GM21360 (cell line): ENCODE results near the gene PRSS12.
"Not testable (repeated sequence)": the region's sequence is repeated elsewhere in the genome, so short reads cannot be mapped to it uniquely, and the experiment has no call there.

Source experiments
- ATAC-seq: cut with Tn5 transposase; IDR thresholded peaks from one replicate; pipeline ENCODE4 v1.9.1; 2021; ENCODE audit warnings: mild to moderate bottlenecking, moderate library complexity; ENCODE audit not compliant: unreplicated experiment

The PRSS12 gene

DNA sequence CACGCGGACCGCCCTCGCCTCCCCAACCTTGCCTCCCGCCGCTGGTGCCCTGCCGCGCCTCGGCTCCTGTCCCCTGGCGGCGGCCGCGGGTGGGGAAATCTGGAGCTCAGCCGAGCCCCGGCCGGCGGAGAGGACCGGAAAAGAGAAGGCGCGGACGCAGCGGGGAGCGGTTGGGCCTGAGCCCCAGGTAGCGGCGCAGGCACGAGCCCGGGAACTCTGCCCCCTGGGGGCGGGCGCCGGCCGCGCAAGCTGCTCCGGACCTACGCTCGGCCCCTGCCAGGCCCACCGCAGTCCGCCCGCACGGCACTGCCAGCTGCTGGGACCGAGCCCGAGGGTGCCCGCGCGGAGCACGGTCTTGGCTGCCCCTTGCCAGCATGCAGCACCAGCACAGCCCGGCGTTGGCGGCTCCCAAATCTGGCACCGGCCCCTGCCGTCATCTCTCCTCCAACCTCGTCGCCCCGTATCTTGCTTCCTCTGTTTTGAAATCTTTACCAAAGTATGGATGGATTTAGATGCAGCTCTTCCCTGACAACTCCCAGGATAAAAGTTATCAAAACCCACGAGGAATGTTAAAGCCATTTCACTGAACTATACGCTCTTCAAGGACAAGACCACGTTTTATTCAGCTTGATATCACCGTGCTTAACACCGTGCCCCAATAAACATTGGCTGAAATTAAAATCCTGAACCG is at the start of gene PRSS12:
Gene PRSS12, minus strand, starts transcription at position 161 of the 691 bp plus-strand sequence. CDS start 283 bp downstream, outside the sequence.
- peak; percentile 99 for ATAC-seq

DNA sequence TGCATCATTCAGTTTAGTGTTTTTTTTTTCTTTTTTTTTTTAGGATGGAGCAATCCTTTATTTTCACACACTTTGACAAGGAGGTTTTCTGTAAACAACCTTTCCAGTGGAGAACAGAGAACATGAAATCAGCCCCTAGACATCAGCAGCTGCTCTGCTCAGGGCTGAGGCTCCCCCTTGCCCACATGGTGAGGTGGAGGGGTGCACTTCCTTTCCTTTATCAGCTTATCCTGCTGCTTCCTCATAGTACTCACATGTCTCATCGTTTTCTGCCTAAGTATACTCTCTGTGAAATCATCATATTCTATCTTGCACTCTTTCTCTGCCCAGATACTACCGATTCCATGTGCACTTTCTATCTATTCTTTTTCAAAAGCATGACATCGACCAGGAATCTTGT is 47.6 kb upstream of the PRSS12 start:
- no peak for ATAC-seq

GRCh38 chr4:118399883-118400282 is 47.1 kb upstream of the PRSS12 start:
- not testable (repeated sequence) for ATAC-seq

- ATAC-seq, result peak; percentile 90
These were observed 45.7 kb upstream of the PRSS12 start for GRCh38 chr4:118398226-118399090.

DNA sequence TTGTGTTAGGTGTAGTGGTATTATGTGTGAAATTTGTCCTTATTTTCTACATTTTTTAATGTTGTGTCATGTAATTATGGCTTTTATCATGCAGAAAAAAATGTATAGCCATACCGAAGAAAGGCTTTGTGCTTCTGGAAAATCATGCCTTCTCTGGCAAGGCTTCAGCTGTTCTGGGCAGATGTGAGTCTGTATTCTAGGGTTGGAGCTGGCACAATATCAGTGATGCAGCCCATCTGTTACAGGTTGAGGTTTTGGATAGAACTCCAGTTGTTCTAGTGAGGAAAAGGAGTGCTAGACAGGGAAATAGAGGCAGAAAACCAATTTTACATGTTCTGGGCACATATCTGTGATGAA is 44.8 kb upstream of the PRSS12 start:
- ATAC-seq, result no peak

- no peak for ATAC-seq
These were observed 44.2 kb upstream of the PRSS12 start for GRCh38 chr4:118396881-118397622.

- no peak for ATAC-seq
These were observed 42.3 kb upstream of the PRSS12 start for GRCh38 chr4:118395057-118395644.

GRCh38 chr4:118392509-118392908 is 39.7 kb upstream of the PRSS12 start:
- not testable (repeated sequence) for ATAC-seq

- no peak for ATAC-seq
These were observed 37.3 kb upstream of the PRSS12 start for GRCh38 chr4:118390121-118390520.

DNA sequence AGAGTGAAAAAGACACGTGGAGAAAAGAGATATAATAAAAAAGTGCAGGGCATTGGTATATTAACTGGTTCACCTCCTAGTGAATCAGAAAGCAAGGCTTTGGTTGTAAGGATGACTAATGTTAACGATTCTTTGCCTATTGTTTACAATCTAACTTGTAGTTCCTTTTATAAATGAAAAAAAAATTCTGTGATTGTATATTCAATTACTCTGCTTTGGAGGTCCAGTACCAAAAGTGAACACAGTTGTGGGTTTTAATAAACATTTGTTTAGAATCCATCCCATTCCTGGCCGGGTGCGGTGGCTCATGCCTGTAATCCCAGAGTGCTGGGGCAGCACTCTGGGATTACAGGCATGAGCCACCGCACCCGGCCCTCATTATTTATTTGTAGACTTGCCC is 36.9 kb upstream of the PRSS12 start:
- no peak for ATAC-seq

DNA sequence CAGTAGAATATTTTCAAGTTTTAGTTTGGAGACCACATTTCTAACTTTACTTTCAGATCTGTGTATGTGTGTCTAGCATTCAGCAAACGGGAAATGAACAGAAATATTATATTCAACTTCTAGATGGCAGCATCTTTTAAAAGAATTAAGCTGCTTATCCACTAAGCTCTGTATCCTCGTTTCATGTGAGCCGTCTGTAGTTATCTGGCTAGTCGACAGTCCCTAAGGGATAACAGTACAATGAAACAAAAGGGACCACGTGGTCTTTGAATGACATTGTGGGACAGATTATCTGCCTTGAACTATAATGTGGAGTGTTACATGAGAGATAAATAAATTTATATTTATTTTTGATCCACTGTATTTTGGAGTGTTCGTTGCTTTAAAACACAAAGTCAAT is 35.8 kb upstream of the PRSS12 start:
- no peak for ATAC-seq

GRCh38 chr4:118381902-118382301 is 29.1 kb upstream of the PRSS12 start:
- ATAC-seq, result no peak

DNA sequence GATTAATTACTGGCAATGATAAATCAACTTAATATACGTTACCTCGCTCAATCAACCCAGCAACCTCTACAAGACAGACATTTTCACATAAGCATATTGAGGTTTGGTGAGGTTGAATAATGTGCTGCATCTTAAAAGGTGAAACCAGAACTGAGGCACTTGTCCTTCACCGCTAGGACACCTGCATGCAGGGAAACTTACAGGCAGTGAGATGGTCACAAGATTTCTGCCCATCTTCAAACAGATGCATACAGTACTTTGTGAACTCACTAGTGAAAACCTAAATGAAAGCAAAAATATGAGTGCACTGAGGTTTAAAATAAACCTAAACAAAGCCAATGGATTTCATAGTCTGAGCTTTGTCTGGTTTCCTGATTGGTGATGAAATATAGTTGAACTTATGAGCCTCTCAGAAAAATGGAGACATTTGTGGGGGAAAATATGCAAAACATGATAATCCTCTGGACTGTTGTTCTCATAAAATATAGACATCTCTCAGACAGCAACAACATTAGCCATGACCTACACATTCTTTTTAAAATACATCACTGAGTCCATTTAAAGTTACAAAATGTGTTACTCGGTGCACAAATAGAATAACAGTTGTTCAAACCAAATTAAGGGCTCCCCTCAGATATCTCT is 20.9 kb upstream of the PRSS12 start:
- ATAC-seq, result no peak

DNA sequence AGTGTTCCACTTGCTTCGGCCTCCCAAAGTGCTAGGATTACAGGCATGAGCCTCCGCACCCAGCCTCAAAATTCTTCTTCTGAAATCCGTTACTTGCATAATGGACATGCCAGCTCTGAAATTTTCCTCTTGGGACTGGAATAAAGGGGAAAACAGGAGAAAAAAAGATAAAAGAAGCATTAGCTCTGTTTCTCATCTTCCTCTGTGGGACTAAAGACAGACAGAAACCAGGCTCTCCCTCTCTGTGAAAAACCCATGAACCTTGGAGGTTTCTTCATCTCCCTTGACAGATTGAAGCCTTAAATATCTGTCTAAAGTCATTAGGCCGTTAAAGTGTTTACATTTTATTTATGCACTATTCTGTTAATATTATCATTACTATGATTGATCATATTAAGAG is 19.4 kb upstream of the PRSS12 start:
- no peak for ATAC-seq

DNA sequence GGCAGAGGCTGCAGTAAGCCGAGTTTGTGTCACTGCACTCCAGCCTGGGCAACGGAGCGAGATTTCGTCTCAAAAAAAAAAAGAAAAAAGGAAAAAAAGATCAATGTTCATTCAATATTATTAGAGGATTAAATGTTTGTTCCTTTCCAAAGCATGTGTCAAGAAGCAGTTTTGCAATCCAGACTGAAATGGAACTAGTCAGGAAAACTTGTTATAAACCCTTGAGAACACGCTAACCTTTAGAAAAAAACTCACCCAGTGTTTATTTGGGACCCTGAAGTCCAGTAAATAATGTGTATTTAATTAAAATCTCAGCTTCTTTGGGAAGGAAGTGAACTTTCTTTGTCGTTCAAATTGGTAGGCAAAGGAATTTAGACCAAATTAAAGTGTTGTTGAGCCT is 16.4 kb upstream of the PRSS12 start:
- no peak for ATAC-seq

DNA sequence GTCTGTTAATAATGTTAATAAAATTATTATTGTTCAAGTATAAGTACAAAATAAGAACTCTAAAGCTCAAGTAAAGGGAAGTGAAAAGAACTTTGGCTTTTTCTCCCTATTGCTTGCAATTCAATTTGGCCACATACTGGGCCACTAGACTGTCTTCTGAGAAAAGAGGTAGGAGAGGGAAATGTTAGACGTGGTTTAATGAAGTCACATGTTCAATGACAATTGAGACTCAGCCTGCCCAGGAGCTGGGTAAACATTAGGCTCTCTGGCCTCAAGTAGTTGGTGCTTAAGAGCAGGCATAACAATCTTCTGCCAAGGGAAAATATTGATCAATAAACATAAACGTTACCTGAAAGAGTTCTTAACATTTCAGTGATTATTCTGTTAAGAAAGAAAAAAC is 15.1 kb upstream of the PRSS12 start:
- ATAC-seq, result no peak

DNA sequence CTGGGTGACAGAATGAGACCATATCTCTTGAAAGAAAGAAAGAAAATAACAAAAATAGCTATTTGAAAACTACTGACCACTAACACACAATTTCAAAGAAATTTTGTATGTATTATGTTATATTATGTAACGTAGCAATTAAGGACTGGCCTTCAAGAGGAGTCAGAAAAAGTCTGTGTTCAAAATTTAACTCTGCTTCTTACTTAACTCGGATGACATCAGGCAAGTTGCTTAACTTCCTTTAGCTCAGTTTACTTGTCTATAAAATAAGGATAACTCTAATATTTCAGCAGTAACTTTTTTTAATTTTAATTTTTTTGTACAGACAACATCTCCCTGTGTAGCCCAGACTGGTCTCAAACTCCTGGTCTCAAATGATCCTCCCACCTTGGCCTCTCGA is 14.6 kb upstream of the PRSS12 start:
- no peak for ATAC-seq

DNA sequence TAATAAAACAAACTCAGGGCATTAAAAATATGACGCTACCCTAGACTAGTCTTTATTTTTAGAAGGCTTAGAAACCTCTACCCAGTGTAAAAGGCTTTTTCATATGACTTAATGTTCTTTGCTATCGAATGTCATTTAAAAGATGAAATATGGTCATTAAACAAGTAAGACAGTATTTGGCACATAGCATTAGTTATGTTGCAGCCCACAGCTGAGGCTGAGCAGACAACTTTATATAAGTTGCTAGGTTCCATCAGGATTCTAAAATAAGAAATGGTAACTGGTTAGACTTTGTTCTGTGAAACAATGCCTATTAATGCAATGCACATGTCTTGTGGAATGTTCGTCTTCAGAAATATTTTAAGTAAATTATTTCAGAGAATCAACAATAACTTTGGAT is 10.4 kb upstream of the PRSS12 start:
- ATAC-seq, result no peak

GRCh38 chr4:118361192-118361591 is 8.4 kb upstream of the PRSS12 start:
- ATAC-seq, result no peak

DNA sequence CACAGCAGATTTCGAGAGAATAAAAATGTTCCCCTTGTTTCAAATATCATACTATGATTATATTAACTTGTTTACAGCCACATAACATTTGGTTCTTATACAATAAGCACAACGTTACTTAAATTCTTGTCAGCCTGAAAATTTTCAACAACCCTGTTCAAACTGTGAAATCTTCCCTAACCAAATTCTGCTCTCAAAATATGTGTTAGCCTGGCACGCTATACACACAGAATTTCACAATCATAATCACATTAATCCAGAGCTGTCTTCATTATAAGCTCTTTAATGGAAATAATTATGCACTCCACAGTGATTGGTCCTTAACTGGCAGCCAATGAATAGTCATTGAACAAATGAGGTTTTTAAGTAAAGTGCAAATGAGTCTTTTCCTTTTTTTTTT is 7.3 kb upstream of the PRSS12 start:
- no peak for ATAC-seq

DNA sequence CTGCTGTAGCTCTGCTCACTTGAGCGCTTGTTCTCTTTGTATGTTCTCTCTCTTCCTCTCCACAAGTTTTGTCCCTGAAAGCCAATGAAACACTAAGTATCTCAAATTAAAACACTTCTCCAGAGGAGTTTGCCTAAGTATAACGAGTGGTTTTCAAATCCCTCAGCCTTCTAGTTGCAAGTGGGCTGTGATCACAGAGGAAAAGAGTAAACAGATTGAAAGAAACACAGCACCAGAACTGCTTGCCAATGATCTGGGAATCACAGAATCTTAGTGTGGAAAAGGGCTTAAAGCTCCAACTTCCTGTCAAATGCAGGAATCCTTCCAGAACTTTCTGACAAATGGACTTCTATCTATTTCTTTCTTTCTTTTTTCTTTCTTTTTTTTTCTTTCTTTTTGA is 4.8 kb upstream of the PRSS12 start:
- no peak for ATAC-seq
